GM12874 (cell line): Measurements from ENCODE around the gene GALT.

Experiments used
- TF ChIP-seq, protein P1 (sequence below): IDR thresholded peaks from 2 replicates; pipeline ENCODE4 v1.5.1; 2011; ENCODE audit warnings: low read depth, mild to moderate bottlenecking, control low read depth, low read length, moderate library complexity; ENCODE audit not compliant: insufficient read depth

Gene GALT

DNA sequence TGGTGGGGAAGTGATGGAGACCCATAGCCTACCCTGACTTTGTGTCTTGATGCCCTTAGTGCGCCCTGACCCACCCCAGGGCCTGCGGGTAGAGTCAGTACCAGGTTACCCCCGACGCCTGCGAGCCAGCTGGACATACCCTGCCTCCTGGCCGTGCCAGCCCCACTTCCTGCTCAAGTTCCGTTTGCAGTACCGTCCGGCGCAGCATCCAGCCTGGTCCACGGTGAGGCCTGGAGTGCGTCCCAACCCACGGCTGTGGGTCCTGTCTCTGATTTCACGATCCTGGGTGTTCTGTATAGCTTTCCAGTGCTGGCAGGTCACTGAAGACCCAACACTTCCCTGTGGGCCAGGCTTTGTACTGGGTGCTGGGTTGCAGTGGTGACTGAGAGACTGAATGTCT, 12.0 kb downstream of the GALT start:
- TF ChIP-seq, protein P1, sequence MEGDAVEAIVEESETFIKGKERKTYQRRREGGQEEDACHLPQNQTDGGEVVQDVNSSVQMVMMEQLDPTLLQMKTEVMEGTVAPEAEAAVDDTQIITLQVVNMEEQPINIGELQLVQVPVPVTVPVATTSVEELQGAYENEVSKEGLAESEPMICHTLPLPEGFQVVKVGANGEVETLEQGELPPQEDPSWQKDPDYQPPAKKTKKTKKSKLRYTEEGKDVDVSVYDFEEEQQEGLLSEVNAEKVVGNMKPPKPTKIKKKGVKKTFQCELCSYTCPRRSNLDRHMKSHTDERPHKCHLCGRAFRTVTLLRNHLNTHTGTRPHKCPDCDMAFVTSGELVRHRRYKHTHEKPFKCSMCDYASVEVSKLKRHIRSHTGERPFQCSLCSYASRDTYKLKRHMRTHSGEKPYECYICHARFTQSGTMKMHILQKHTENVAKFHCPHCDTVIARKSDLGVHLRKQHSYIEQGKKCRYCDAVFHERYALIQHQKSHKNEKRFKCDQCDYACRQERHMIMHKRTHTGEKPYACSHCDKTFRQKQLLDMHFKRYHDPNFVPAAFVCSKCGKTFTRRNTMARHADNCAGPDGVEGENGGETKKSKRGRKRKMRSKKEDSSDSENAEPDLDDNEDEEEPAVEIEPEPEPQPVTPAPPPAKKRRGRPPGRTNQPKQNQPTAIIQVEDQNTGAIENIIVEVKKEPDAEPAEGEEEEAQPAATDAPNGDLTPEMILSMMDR = no peak

DNA sequence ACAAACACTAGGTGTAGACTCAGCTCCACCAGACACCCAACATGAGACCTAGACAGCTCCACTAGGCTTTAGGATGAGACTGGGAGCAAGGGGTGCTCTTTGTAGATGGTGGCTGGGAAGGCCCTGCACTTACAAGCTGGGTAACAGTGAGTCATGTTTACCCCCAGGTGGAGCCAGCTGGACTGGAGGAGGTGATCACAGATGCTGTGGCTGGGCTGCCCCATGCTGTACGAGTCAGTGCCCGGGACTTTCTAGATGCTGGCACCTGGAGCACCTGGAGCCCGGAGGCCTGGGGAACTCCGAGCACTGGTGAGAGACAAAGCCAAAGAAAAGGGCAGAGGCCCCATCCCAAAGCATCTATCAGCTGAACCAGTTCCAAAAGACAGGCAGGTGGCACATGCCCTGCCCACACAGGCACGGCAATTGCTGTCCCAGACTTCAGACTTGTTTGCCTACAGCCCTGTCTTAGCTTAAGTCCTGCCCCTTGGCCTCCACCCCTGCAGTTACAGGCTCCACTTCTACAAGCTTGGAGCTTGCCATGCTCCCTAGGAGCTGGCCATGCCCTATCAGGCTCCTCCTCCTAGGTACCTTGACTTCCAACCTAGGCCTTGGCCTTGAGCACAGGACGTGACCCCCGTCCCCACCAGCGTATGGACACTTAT, 13.2 kb downstream of the GALT start:
- TF ChIP-seq, protein P1 = no peak

DNA sequence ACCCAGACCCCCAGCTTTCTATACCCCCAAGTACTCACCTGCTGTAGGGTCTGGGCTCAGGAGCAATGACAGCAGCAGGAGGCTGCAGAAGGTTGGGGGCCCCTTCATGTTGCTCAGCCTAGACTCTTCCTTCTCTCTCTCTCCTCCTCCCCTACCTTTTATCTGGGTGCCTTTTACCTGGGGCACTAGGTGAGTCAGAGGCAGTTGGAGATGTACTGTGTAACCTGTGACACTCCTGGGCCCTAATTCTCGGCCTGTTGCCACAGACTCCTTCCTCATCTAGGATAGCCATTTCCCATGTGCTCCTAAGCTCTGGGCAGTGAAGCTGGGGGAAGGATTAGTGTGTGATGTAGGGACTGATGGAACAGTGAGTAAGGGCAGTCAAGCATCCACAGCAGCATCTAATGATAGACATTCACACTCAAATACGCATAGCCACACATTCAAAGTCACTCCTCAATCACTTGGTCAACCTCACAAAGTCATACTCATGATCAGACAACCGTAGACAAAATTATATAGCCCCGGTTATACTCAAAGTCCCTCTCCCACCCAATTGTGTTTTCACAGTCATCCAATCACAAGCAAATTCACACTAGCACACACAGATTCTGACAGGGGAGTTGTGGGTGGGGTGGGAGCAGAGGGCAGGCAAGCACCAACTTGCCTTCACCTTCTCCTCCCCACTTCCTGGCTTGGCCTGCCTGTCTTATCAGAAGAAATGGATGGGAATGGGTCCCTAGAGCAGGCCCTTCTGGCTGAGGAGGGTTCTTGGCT, 16.2 kb downstream of the GALT start, which contains the start of gene CCL27:
Gene CCL27 (minus strand): TSS at position 132 of the 777 bp plus-strand sequence. CDS start 24 bp downstream, at position 108.
- TF ChIP-seq, protein P1 = no peak

DNA sequence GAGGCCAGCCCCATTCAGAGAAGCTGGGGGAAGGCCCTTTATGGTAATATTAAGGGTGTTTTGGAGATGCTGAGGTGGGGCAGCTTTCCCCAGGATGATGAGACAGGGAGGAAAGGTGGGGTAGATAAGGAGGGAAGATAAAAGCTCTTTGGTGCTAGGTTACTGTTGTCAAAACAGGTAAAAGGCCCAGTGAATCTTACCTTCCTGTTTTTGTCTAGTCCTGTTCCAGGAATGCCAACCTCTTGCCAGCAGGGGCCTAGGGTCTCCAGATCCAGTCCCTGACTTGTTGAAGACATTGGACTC, 16.8 kb downstream of the GALT start:
- TF ChIP-seq, protein P1 = no peak

DNA sequence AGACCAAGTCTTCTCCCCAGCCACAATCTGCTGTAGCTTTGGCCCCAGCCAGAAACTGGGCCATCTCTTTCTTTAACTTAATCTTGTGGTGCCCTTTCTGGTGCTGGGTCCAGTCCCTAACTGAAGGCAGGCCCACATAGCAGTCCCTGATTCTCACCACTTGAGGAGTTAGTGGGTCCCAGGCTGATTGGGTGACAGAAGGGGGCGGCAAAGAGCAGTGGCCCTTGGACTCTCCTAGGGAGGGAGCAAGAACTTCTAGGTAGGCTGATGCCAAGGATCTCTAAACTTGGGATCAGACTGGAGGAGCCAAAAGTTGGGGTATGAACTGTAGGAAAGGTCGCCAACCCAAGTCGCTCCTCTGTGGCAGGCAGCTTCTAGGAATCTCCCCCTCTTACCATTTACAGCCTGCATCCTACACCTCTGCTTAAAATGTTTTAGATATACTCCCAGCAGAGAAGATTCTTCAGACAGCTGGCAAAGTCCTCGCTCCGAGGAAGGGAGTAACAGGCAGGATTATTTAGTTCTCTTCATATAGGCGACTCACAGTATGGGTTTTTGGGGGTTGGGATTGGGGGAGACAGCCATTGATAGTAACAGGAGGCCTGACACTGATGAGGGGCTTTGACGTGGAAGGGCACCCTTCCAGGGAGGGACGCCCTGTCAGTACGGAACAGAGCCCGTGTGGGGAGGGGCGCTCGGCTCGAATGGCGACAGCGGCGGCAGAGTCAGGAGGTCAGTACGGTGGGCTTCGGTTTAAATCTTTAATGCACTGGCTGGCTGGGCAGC, 18.0 kb downstream of the GALT start:
- TF ChIP-seq, protein P1 = peak; percentile 97

DNA sequence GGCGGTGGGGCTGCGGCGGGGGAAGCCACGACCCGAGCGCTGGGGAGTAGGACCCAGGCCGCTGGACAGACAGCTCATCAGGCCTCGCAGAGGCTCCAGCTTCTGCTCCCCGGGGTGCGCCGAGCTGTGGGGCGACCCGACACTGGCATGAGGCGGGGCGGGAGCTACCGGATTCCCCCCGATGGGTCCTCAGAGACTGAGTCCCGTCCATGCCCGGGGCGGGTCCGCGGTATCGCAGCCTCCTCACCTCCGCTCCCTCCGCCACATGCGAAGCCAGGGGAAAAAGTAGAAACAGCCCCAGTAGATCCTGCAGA, 18.5 kb downstream of the GALT start:
- TF ChIP-seq, protein P1 = no peak
